Fibroblast of lung (primary cell): Measurements from ENCODE around the gene C1QTNF9B. TPM values are rescaled to one million over a fixed set of nuclear protein-coding genes. Genes with fewer than 3 reads are reported as not detected.
A peak's percentile ranks its signal among the peaks of the same experiment; 100 is the strongest.

ENCODE experiments used
- DNase-seq, 2 donors: peaks; one replicate each; pipeline versions ENCODE4 v3.0.0 to v3.0.0-alpha.2; 2010; ENCODE audit warnings: low read depth in 2 of 2
- H2AFZ ChIP-seq: 2 replicates; pipeline ENCODE4 v1.5.1; 2012; ENCODE audit warnings: low read length, control low read depth, inconsistent platforms
- H3K27ac ChIP-seq: 2 replicates; pipeline ENCODE4 v1.5.1; 2011; ENCODE audit warnings: low read length, control low read depth; ENCODE audit not compliant: insufficient read depth
- H3K27me3 ChIP-seq: 2 replicates; pipeline ENCODE4 v1.5.1; 2011; ENCODE audit warnings: mild to moderate bottlenecking, low read length; ENCODE audit not compliant: control insufficient read depth, insufficient read depth
- H3K36me3 ChIP-seq: 2 replicates; pipeline ENCODE4 v1.5.1; 2011; ENCODE audit warnings: low read length; ENCODE audit not compliant: control insufficient read depth, insufficient read depth
- H3K4me1 ChIP-seq: 2 replicates; pipeline ENCODE4 v1.5.1; 2011; ENCODE audit warnings: low read length; ENCODE audit not compliant: control insufficient read depth, insufficient read depth; ENCODE audit errors: extremely low read depth
- H3K4me2 ChIP-seq: 2 replicates; pipeline ENCODE4 v1.5.1; 2011; ENCODE audit warnings: low read length, control low read depth; ENCODE audit not compliant: insufficient read depth; ENCODE audit errors: extremely low read depth
- H3K4me3 ChIP-seq, 4 experiments: fragments of 200-600 bp in 1 of 4; sonication (generic) in 1 of 4; replicated peaks in 1 of 4; 2 replicates each; pipeline ENCODE4 v1.5.1; 2011 to 2016; ENCODE audit warnings: low read length in 4 of 4, low read depth in 3 of 4, mild to moderate bottlenecking in 3 of 4, control low read depth in 2 of 4, inconsistent platforms in 1 of 4, mixed read lengths in 1 of 4; ENCODE audit not compliant: insufficient read depth in 1 of 4; ENCODE audit errors: control extremely low read depth in 1 of 4
- H3K79me2 ChIP-seq: 2 replicates; pipeline ENCODE4 v1.5.1; 2012; ENCODE audit warnings: mild to moderate bottlenecking, low read length, inconsistent platforms; ENCODE audit not compliant: control insufficient read depth, insufficient read depth
- H3K9ac ChIP-seq: 2 replicates; pipeline ENCODE4 v1.5.1; 2011; ENCODE audit warnings: mild to moderate bottlenecking, low read length, control low read depth; ENCODE audit not compliant: insufficient read depth
- H3K9me3 ChIP-seq: 2 replicates; pipeline ENCODE4 v1.5.1; 2012; ENCODE audit warnings: low read depth, low read length; ENCODE audit not compliant: control insufficient read depth, insufficient read depth
- H4K20me1 ChIP-seq: 2 replicates; pipeline ENCODE4 v1.5.1; 2011; ENCODE audit warnings: low read length; ENCODE audit not compliant: control insufficient read depth, insufficient read depth; ENCODE audit errors: extremely low read depth
- CTCF ChIP-seq, 2 donors: IDR thresholded peaks in 1 of 2; conservative IDR thresholded peaks in 1 of 2; 1 replicate in 1 of 2; 2 replicates in 1 of 2; pipeline ENCODE4 v1.5.1; 2011 to 2012; ENCODE audit warnings: low read length in 2 of 2, control low read depth in 1 of 2, inconsistent platforms in 1 of 2, low read depth in 1 of 2, mild to moderate bottlenecking in 1 of 2
- EZH2 ChIP-seq: IDR thresholded peaks from 2 replicates; pipeline ENCODE4 v1.5.1; 2012; ENCODE audit warnings: low read length, control low read depth, mild to moderate bottlenecking; ENCODE audit errors: missing control alignments
- polyA plus RNA-seq, 2 donors: library from polyadenylated mRNA; depleted of rRNA in 1 of 2; stranded (reverse) in 1 of 2; unstranded in 1 of 2; fragments of >200 nt; gene quantifications; 2 replicates each; pipeline ENCODE4 v1.2.1, GENCODE V29; 2011 to 2012; ENCODE audit warnings: missing spikeins in 1 of 2
- total RNA-seq: library from RNA; depleted of rRNA; stranded (reverse); fragments of >200 nt; gene quantifications from 2 replicates; pipeline ENCODE4 v1.2.1, GENCODE V29; 2014

C1QTNF9B gene
- total and polyA plus RNA-seq, 2 donors (not counting 1 experiment from before 2014, with no cell fraction given) = 0.83 to 1.1 TPM

- no peaks in the 10 kb centered on the region for H3K9me3 ChIP-seq
- H3K4me2 ChIP-seq = no peak overlapping the region
- TF ChIP-seq EZH2 (no peak), CTCF (conservative IDR thresholded peaks at IDR 0.05 in 1 of 2, IDR thresholded peaks at IDR 0.05 in 1 of 2; ENCODE audit: low read depth in 1 of 2, low read length in 2 of 2) (no peak)
- peak in 1 of 2 donors; percentile 17 for DNase-seq
- no peak overlapping the region for H2AFZ ChIP-seq
- no peaks in the 10 kb centered on the region for H4K20me1 ChIP-seq
- no peak overlapping the region for H3K9ac ChIP-seq
- no peaks in the 10 kb centered on the region for H3K79me2 ChIP-seq
- no peak overlapping the region for H3K4me3 ChIP-seq
- peaks cover 2% of the 10 kb centered on the region for H3K36me3 ChIP-seq
- H3K27me3 ChIP-seq = no peaks in the 10 kb centered on the region
- H3K4me1 ChIP-seq = peaks cover 22% of the 10 kb centered on the region
- no peak overlapping the region for H3K27ac ChIP-seq
These were observed 26.8 kb downstream of the C1QTNF9B start for GRCh38 chr13:23870356-23871140.

DNA sequence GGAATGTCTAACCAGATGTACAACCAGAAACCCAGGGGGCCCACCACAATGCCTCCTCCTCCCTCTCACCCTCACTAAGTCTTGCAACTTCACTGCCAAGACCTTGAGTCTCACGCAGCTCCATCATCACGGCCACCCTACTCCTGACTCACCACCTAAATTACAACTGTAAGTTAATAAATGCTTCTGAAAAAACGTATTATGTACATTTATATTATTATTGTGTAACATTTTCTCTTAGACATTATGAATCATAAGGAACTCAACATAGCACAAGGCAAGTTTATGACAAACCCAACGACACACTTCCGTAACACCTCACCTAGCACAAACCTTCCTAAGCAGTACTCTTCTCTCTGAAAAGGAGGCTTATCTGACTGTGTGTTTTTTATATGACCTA is 28.8 kb downstream of the C1QTNF9B start:
- H3K4me1 ChIP-seq = peaks cover 22% of the 10 kb centered on the region
- H3K79me2 ChIP-seq = no peaks in the 10 kb centered on the region
- H3K36me3 ChIP-seq = peaks cover 2% of the 10 kb centered on the region
- H4K20me1 ChIP-seq = no peaks in the 10 kb centered on the region
- no peaks in the 10 kb centered on the region for H3K27me3 ChIP-seq
- H3K4me3 ChIP-seq = no peak overlapping the region
- H3K27ac ChIP-seq = peak overlapping the region; percentile 69
- H3K9me3 ChIP-seq = no peaks in the 10 kb centered on the region
- no peak for TF ChIP-seq EZH2
- no peak for TF ChIP-seq CTCF (conservative IDR thresholded peaks at IDR 0.05 in 1 of 2, IDR thresholded peaks at IDR 0.05 in 1 of 2; ENCODE audit: low read depth in 1 of 2, low read length in 2 of 2)
- H3K4me2 ChIP-seq = no peak overlapping the region
- peak; percentile 77 to 92 for DNase-seq
- H3K9ac ChIP-seq = no peak overlapping the region
- H2AFZ ChIP-seq = no peak overlapping the region

GRCh38 chr13:23867027-23867491 is 30.2 kb downstream of the C1QTNF9B start:
- no peaks in the 10 kb centered on the region for H3K9me3 ChIP-seq
- TF ChIP-seq CTCF (conservative IDR thresholded peaks at IDR 0.05 in 1 of 2, IDR thresholded peaks at IDR 0.05 in 1 of 2; ENCODE audit: low read depth in 1 of 2, low read length in 2 of 2) (no peak), EZH2 (no peak)
- no peaks in the 10 kb centered on the region for H3K27me3 ChIP-seq
- peaks cover 22% of the 10 kb centered on the region for H3K4me1 ChIP-seq
- H4K20me1 ChIP-seq = no peaks in the 10 kb centered on the region
- H3K79me2 ChIP-seq = no peaks in the 10 kb centered on the region
- H3K27ac ChIP-seq = peak overlapping the region; percentile 40
- DNase-seq = peak; percentile 59 to 73
- no peak overlapping the region for H2AFZ ChIP-seq
- H3K36me3 ChIP-seq = peaks cover 2% of the 10 kb centered on the region
- H3K4me2 ChIP-seq = no peak overlapping the region
- H3K9ac ChIP-seq = no peak overlapping the region
- no peak overlapping the region for H3K4me3 ChIP-seq
